Spleen (tissue), 11 donors: ENCODE data around the gene RPS27L. TPM values are rescaled to one million over a fixed set of nuclear protein-coding genes. Genes with fewer than 3 reads are reported as not detected.
A peak's percentile ranks its signal among the peaks of the same experiment; 100 is the strongest.

ENCODE experiments used
- DNase-seq: peaks from one replicate; pipeline ENCODE4 v3.0.0-alpha.2; 2020
- H3K27ac ChIP-seq, 8 donors: fragments of 200-600 bp; sonication (generic) in 7 of 8; 1 replicate in 4 of 8; 2 replicates in 4 of 8; pipeline versions ENCODE4 v1.5.0 to v1.8.0; 2016 to 2021; ENCODE audit warnings: inconsistent platforms in 4 of 8, mild to moderate bottlenecking in 4 of 8, moderate library complexity in 1 of 8
- H3K27me3 ChIP-seq, 7 donors: fragments of 200-600 bp; sonication (generic) in 6 of 7; replicated peaks in 1 of 7; 1 replicate in 4 of 7; 2 replicates in 3 of 7; pipeline versions ENCODE4 v1.5.0 to v1.8.0; 2016 to 2021; ENCODE audit warnings: inconsistent platforms in 3 of 7, mild to moderate bottlenecking in 1 of 7
- H3K36me3 ChIP-seq, 6 donors: fragments of 200-600 bp; sonication (generic) in 5 of 6; 1 replicate in 4 of 6; 2 replicates in 2 of 6; pipeline versions ENCODE4 v1.5.0 to v1.8.0; 2016 to 2021; ENCODE audit warnings: inconsistent platforms in 2 of 6
- H3K4me1 ChIP-seq, 6 donors: fragments of 200-600 bp; sonication (generic) in 5 of 6; 1 replicate in 3 of 6; 2 replicates in 3 of 6; pipeline versions ENCODE4 v1.5.0 to v1.8.0; 2016 to 2021; ENCODE audit warnings: inconsistent platforms in 3 of 6
- H3K4me3 ChIP-seq, 8 donors: fragments of 200-600 bp; sonication (generic) in 7 of 8; 1 replicate in 4 of 8; 2 replicates in 4 of 8; pipeline versions ENCODE4 v1.5.0 to v1.8.0; 2016 to 2021; ENCODE audit warnings: inconsistent platforms in 4 of 8, mild to moderate bottlenecking in 4 of 8, moderate library complexity in 2 of 8
- H3K9me3 ChIP-seq, 8 donors: fragments of 200-600 bp; sonication (generic) in 7 of 8; 1 replicate in 4 of 8; 2 replicates in 4 of 8; pipeline versions ENCODE4 v1.5.0 to v1.8.0; 2016 to 2021; ENCODE audit warnings: inconsistent platforms in 4 of 8
- CTCF ChIP-seq, 11 experiments: fragments of 200-600 bp in 7 of 11; fragments of 450-650 bp in 4 of 11; sonication (generic) in 4 of 11; IDR thresholded peaks in 8 of 11; conservative IDR thresholded peaks in 3 of 11; 1 replicate in 7 of 11; 2 replicates in 4 of 11; pipeline versions ENCODE4 v1.4.0 to v1.8.0; 2016 to 2021; ENCODE audit warnings: antibody characterized with exemption in 11 of 11, inconsistent platforms in 4 of 11, mild to moderate bottlenecking in 1 of 11
- POLR2A ChIP-seq, 3 donors: fragments of 450-650 bp; IDR thresholded peaks; one replicate each; pipeline ENCODE4 v1.5.1; 2017; ENCODE audit warnings: antibody characterized with exemption in 3 of 3, mild to moderate bottlenecking in 1 of 3
- POLR2AphosphoS5 ChIP-seq, 3 donors: sonication (generic); formaldehyde crosslinking; IDR thresholded peaks; one replicate each; pipeline ENCODE4 v1.5.1; 2017; ENCODE audit warnings: antibody characterized with exemption in 3 of 3
- WGBS, 5 donors: extraction: QIAGEN DNeasy Blood & Tissue Kit in 3 of 5; methylation state at CpG; one replicate each; pipeline versions ENCODE4 v1.1.5 to v1.1.7; 2013 to 2018; 5-methylcytosine and 5-hydroxymethylcytosine counted together
- intact Hi-C: fragments of 100-400 bp; cut with DNase I; formaldehyde crosslinking; loops from one replicate; pipeline ENCODE4 v1.15.0; 2023; ENCODE audit warnings: low total_unique reads
- polyA plus RNA-seq, 3 donors: library from polyadenylated mRNA; stranded (reverse); fragments of 200-250 nt; gene quantifications; one replicate each; pipeline ENCODE4 v1.2.1, GENCODE V29; 2013
- total RNA-seq, 7 donors: library from RNA; depleted of rRNA in 3 of 7; stranded (reverse); fragments of >200 nt in 3 of 7; fragmentation: NEBNext Ultra II Directional in 4 of 7; extraction: Animal tissue kit (Norgen Biotek cat#: 25700) in 4 of 7; gene quantifications; one replicate each; pipeline versions ENCODE4 v1.1.0 to v1.2.1, GENCODE V29; 2016 to 2021
- donor health status: healthy with polysubstance abuse.
- donor health status: DM: no; HTN: no; CAD: no; lungs with moderate emphysema.
- donor health status: DM: no; HTN: no; CAD: no.
- donor health status: Bipolar disorder and iron deficiency.
- donor health status: healthy.
- donor health status: DM: no; HTN: no; CAD: no.
- donor health status: DM: yes; HTN: yes; CAD: no.

RPS27L gene
- total and polyA plus RNA-seq, 10 donors, result 42.1 to 139 (median 83.0) TPM

- intact Hi-C loops, result no loop called here
- H3K4me3 ChIP-seq, result no peak overlapping the region
- H3K36me3 ChIP-seq, result peaks cover 0 to 53% (median 17%) of the 10 kb centered on the region in 6 donors
- TF ChIP-seq CTCF (IDR thresholded peaks at IDR 0.05 in 8 of 11, conservative IDR thresholded peaks at IDR 0.05 in 3 of 11) (no peak), POLR2A (IDR thresholded peaks at IDR 0.05) (no peak), POLR2AphosphoS5 (IDR thresholded peaks at IDR 0.05) (no peak)
- no peaks in the 10 kb centered on the region for H3K27me3 ChIP-seq
- no peak for DNase-seq
- peaks cover 7 to 16% (median 10%) of the 10 kb centered on the region in 6 donors for H3K4me1 ChIP-seq
- H3K9me3 ChIP-seq, result peaks cover 0 to 18% (median 9%) of the 10 kb centered on the region in 8 donors
- no peak overlapping the region for H3K27ac ChIP-seq
- WGBS, 5 donors, result 94 to 96% (median 95%) methylated on average over 9 of the region's 9 CpGs
Measured at GRCh38 chr15:63124506-63124905, 32.8 kb downstream of the RPS27L start.

GRCh38 chr15:63122002-63122875 lies 35.0 kb downstream of the RPS27L start:
- intact Hi-C loops, result no loop called here
- TF ChIP-seq POLR2A (IDR thresholded peaks at IDR 0.05) (no peak), POLR2AphosphoS5 (IDR thresholded peaks at IDR 0.05) (peak; percentile 45 to 68 (median 67)), CTCF (IDR thresholded peaks at IDR 0.05 in 8 of 11, conservative IDR thresholded peaks at IDR 0.05 in 3 of 11) (peak in 7 of 11 experiments; percentile 20 to 62 (median 40))
- H3K27me3 ChIP-seq, result no peaks in the 10 kb centered on the region

DNA sequence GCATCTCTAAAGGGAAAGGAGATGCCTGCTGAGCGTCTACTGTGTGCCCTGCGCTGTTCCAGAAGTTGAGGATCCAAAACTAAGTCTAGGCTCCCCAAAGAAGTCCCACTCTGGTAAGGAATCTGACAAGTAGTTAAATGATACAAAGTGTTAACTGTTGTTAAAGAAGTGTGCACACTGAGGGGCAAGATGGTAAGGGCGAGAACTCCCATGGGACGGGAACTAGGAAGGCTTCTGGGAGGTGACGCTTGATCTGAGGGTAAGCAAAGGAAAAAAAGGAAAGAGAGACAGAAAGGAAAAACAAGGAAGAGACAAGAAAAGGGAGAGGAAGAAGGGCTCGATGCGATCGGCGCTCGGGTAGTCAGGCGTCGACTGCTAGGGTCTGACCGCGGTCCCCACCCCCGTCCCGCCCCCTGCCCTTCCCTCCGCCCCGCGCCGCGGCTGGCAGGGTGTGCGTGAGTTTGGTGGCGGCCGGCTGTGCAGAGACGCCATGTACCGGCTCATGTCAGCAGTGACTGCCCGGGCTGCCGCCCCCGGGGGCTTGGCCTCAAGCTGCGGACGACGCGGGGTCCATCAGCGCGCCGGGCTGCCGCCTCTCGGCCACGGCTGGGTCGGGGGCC lies 35.8 kb downstream of the RPS27L start, which contains the start of gene LACTB:
Gene LACTB (plus strand): TSS at position 480 of the 620 bp plus-strand sequence. CDS start 11 bp downstream, at position 491.
- intact Hi-C loops, result no loop called here

More at GRCh38 chr15:63122002-63122875, 35.0 kb downstream of the RPS27L start:
- peaks cover 7 to 16% (median 10%) of the 10 kb centered on the region in 6 donors for H3K4me1 ChIP-seq
- H3K4me3 ChIP-seq, result peak overlapping the region; percentile 75 to 99 (median 96)
- H3K27ac ChIP-seq, result peak overlapping the region; percentile 79 to 99 (median 98)
- peaks cover 0 to 31% (median 5%) of the 10 kb centered on the region in 6 donors for H3K36me3 ChIP-seq
- H3K9me3 ChIP-seq, result peaks cover 0 to 25% (median 19%) of the 10 kb centered on the region in 8 donors
- 1 to 2% (median 1%) methylated on average over 32 to 59 of the region's 59 CpGs for WGBS, 5 donors
- peak; percentile 96 for DNase-seq

More for the DNA sequence above, 35.8 kb downstream of the RPS27L start, which contains the start of gene LACTB:
- Histone ChIP-seq H3K4me3 (peak within 1 kb of the TSS; percentile 75 to 99 (median 96)), H3K4me1 (peaks cover 7 to 16% (median 10%) of the 10 kb centered on the region in 6 donors), H3K9me3 (peaks cover 0 to 25% (median 19%) of the 10 kb centered on the region in 8 donors), H3K36me3 (peaks cover 0 to 23% (median 3%) of the 10 kb centered on the region in 6 donors), H3K27me3 (no peaks in the 10 kb centered on the region), H3K27ac (peak within 1 kb of the TSS; percentile 79 to 99 (median 98))
- peak in 1 of 3 donors; percentile 36 for TF ChIP-seq POLR2A (IDR thresholded peaks at IDR 0.05)
- peak; percentile 92 to 95 (median 94) for TF ChIP-seq POLR2AphosphoS5 (IDR thresholded peaks at IDR 0.05)
- TF ChIP-seq CTCF (IDR thresholded peaks at IDR 0.05 in 8 of 11, conservative IDR thresholded peaks at IDR 0.05 in 3 of 11), result no peak
- WGBS, 5 donors, result 4 to 11% (median 6%) methylated on average over 24 to 40 of the region's 40 CpGs
- peak; percentile 96 for DNase-seq
